ENCODE results near the gene CHD2. TPM values are rescaled to one million over a fixed set of nuclear protein-coding genes. Genes with fewer than 3 reads are reported as not detected.

CHD2 gene
- total RNA-seq, 4 donors from 2014 or later, result 41.9 to 144 (median 81.8) TPM

GRCh38 chr15:92974183-92974915 lies 74.2 kb downstream of the CHD2 start:
- peaks cover 7 to 84% of the 10 kb centered on the region in 2 donors for H3K36me3 ChIP-seq
- TF ChIP-seq POLR2A (IDR thresholded peaks at IDR 0.05) (no peak), POLR2AphosphoS5 (IDR thresholded peaks at IDR 0.05) (no peak), EP300 (IDR thresholded peaks at IDR 0.05) (no peak), CTCF (IDR thresholded peaks at IDR 0.05) (no peak)
- no peak overlapping the region for H3K27ac ChIP-seq
- peaks cover 0 to 75% (median 21%) of the 10 kb centered on the region in 3 donors for H3K4me1 ChIP-seq
- ATAC-seq, result no peak
- 61 to 72% methylated on average over 5 to 6 of the region's 6 CpGs for WGBS, 2 donors (ENCODE audit: low coverage in 1 of 2)
- H3K4me3 ChIP-seq, result no peak overlapping the region
- no peaks in the 10 kb centered on the region for H3K9me3 ChIP-seq
- no peaks in the 10 kb centered on the region for H3K27me3 ChIP-seq

GRCh38 chr15:92979011-92979701 lies 79.0 kb downstream of the CHD2 start:
- no peak for ATAC-seq
- Histone ChIP-seq H3K27me3 (no peaks in the 10 kb centered on the region), H3K4me3 (no peak overlapping the region), H3K4me1 (peaks cover 0 to 84% (median 20%) of the 10 kb centered on the region in 3 donors), H3K9me3 (no peaks in the 10 kb centered on the region), H3K36me3 (peaks cover 7 to 87% of the 10 kb centered on the region in 2 donors), H3K27ac (peak overlapping the region; percentile 61 to 76 (median 72))
- 0 to 52% methylated on average over 1 to 5 of the region's 5 CpGs for WGBS, 2 donors (ENCODE audit: low coverage in 1 of 2)
- TF ChIP-seq CTCF (IDR thresholded peaks at IDR 0.05) (no peak), POLR2A (IDR thresholded peaks at IDR 0.05) (no peak), EP300 (IDR thresholded peaks at IDR 0.05) (no peak), POLR2AphosphoS5 (IDR thresholded peaks at IDR 0.05) (no peak)

GRCh38 chr15:92981333-92981732 lies 81.2 kb downstream of the CHD2 start:
- Histone ChIP-seq H3K4me3 (no peak overlapping the region), H3K4me1 (peaks cover 0 to 73% (median 20%) of the 10 kb centered on the region in 3 donors), H3K27me3 (no peaks in the 10 kb centered on the region), H3K9me3 (no peaks in the 10 kb centered on the region), H3K27ac (peak overlapping the region in 2 of 4 donors; percentile 69 to 74), H3K36me3 (peaks cover 0 to 93% of the 10 kb centered on the region in 2 donors)
- TF ChIP-seq POLR2A (IDR thresholded peaks at IDR 0.05), result no peak
- no peak for TF ChIP-seq EP300 (IDR thresholded peaks at IDR 0.05)
- TF ChIP-seq CTCF (IDR thresholded peaks at IDR 0.05), result no peak
- TF ChIP-seq POLR2AphosphoS5 (IDR thresholded peaks at IDR 0.05), result no peak
- 78% methylated on average over 6 to 8 of the region's 8 CpGs for WGBS, 2 donors (ENCODE audit: low coverage in 1 of 2)
- no peak for ATAC-seq

GRCh38 chr15:92984161-92984560 lies 84.0 kb downstream of the CHD2 start:
- Histone ChIP-seq H3K9me3 (no peaks in the 10 kb centered on the region), H3K27me3 (no peaks in the 10 kb centered on the region), H3K4me1 (peaks cover 0 to 55% (median 4%) of the 10 kb centered on the region in 3 donors), H3K36me3 (peaks cover 0 to 96% of the 10 kb centered on the region in 2 donors), H3K27ac (no peak overlapping the region), H3K4me3 (no peak overlapping the region)
- 72 to 86% methylated on average over 4 of the region's 4 CpGs for WGBS, 2 donors (ENCODE audit: low coverage in 1 of 2)
- no peak for ATAC-seq
- TF ChIP-seq POLR2A (IDR thresholded peaks at IDR 0.05) (no peak), EP300 (IDR thresholded peaks at IDR 0.05) (no peak), CTCF (IDR thresholded peaks at IDR 0.05) (no peak), POLR2AphosphoS5 (IDR thresholded peaks at IDR 0.05) (no peak)
